Osteoblast (primary cell): ENCODE measurements around the gene WDR46. TPM values are rescaled to one million over a fixed set of nuclear protein-coding genes. Genes with fewer than 3 reads are reported as not detected.
A peak's percentile ranks its signal among the peaks of the same experiment; 100 is the strongest.

Source experiments
- DNase-seq: peaks from one replicate; pipeline ENCODE4 v3.0.0; 2011; ENCODE audit warnings: low spot score, mixed read lengths; ENCODE audit not compliant: insufficient read length; ENCODE audit errors: missing footprints
- H2AFZ ChIP-seq: 2 replicates; pipeline ENCODE4 v1.6.0; 2011; ENCODE audit warnings: mild to moderate bottlenecking, low read length
- H3K27ac ChIP-seq: 2 replicates; pipeline ENCODE4 v1.5.1; 2011; ENCODE audit warnings: mild to moderate bottlenecking, low read depth, low read length, moderate library complexity
- H3K27me3 ChIP-seq: 2 replicates; pipeline ENCODE4 v1.6.0; 2012; ENCODE audit warnings: mild to moderate bottlenecking, control low read depth, inconsistent platforms, low read length, moderate library complexity; ENCODE audit not compliant: insufficient read depth
- H3K36me3 ChIP-seq: 2 replicates; pipeline ENCODE4 v1.5.1; 2011; ENCODE audit warnings: mild to moderate bottlenecking, low read length, control low read depth, moderate library complexity; ENCODE audit not compliant: insufficient read depth
- H3K4me1 ChIP-seq: 2 replicates; pipeline ENCODE4 v1.5.1; 2011; ENCODE audit warnings: mild to moderate bottlenecking, low read length, control low read depth, moderate library complexity; ENCODE audit not compliant: insufficient read depth
- H3K4me2 ChIP-seq: 2 replicates; pipeline ENCODE4 v1.6.0; 2011; ENCODE audit warnings: mild to moderate bottlenecking, low read length; ENCODE audit not compliant: insufficient read depth
- H3K4me3 ChIP-seq: fragments of 200-600 bp; sonication (generic); 3 replicates; pipeline ENCODE4 v1.5.1; 2012; ENCODE audit warnings: mild to moderate bottlenecking, low read length, inconsistent platforms; ENCODE audit not compliant: insufficient read depth
- H3K79me2 ChIP-seq: 2 replicates; pipeline ENCODE4 v1.6.0; 2012; ENCODE audit warnings: mild to moderate bottlenecking, low read length, control low read depth, inconsistent platforms; ENCODE audit not compliant: insufficient read depth
- H3K9me3 ChIP-seq: 2 replicates; pipeline ENCODE4 v1.5.1; 2011; ENCODE audit warnings: low read depth, low read length, control low read depth
- H4K20me1 ChIP-seq: 2 replicates; pipeline ENCODE4 v1.6.0; 2012; ENCODE audit warnings: mild to moderate bottlenecking, low read length, control low read depth; ENCODE audit not compliant: insufficient read depth
- total RNA-seq: library from RNA; depleted of rRNA; stranded (reverse); fragments of >200 nt; gene quantifications from 2 replicates; pipeline ENCODE4 v1.2.3, GENCODE V29; 2012
- TF ChIP-seq, protein P1 (sequence below): IDR thresholded peaks from 2 replicates; pipeline ENCODE4 v1.5.1; 2011; ENCODE audit warnings: mild to moderate bottlenecking, low read depth, low read length, moderate library complexity; ENCODE audit errors: extremely low read depth

The WDR46 gene
- total RNA-seq, 1 donor = 86.9 TPM

DNA sequence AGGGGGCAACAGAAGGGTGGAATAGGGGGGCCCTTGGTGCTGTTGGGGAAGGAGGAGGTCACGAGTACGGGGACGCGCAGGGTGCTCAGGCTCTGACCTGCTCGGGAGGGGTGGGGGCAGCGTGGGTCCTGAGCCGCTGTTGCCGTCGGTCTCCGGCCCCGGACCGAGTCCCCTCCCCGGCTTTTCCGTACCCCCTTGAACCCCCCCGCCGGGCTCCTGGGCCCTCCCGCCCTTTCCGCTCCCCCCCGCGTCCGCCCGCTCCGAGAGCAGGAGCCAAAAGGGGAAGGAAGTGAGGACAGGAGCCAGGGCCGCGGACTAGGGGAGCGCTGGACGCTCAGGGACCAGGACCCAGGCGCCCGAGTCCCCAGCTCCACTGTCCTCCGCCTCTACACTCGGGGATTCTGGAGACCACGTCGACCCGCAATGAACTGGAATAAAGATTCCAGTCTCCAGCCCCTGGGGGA is 9.8 kb upstream of the WDR46 start, which contains the start of gene RGL2:
RGL2 (minus strand) TSS at position 170 of the 464 bp plus-strand sequence. CDS start 332 bp downstream, outside the sequence.
- Histone ChIP-seq H3K27me3 (no peaks in the 10 kb centered on the region), H3K27ac (peak within 1 kb of the TSS; percentile 91), H3K4me1 (no peaks in the 10 kb centered on the region), H3K79me2 (peaks cover 21% of the 10 kb centered on the region), H3K4me3 (peak within 1 kb of the TSS; percentile 84), H2AFZ (peak within 1 kb of the TSS; percentile 80), H3K9me3 (no peaks in the 10 kb centered on the region), H3K36me3 (peaks cover 22% of the 10 kb centered on the region), H4K20me1 (peaks cover 3% of the 10 kb centered on the region), H3K4me2 (peak within 1 kb of the TSS; percentile 85)
- TF ChIP-seq, protein P1, sequence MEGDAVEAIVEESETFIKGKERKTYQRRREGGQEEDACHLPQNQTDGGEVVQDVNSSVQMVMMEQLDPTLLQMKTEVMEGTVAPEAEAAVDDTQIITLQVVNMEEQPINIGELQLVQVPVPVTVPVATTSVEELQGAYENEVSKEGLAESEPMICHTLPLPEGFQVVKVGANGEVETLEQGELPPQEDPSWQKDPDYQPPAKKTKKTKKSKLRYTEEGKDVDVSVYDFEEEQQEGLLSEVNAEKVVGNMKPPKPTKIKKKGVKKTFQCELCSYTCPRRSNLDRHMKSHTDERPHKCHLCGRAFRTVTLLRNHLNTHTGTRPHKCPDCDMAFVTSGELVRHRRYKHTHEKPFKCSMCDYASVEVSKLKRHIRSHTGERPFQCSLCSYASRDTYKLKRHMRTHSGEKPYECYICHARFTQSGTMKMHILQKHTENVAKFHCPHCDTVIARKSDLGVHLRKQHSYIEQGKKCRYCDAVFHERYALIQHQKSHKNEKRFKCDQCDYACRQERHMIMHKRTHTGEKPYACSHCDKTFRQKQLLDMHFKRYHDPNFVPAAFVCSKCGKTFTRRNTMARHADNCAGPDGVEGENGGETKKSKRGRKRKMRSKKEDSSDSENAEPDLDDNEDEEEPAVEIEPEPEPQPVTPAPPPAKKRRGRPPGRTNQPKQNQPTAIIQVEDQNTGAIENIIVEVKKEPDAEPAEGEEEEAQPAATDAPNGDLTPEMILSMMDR = no peak
- DNase-seq = peak; percentile 95

DNA sequence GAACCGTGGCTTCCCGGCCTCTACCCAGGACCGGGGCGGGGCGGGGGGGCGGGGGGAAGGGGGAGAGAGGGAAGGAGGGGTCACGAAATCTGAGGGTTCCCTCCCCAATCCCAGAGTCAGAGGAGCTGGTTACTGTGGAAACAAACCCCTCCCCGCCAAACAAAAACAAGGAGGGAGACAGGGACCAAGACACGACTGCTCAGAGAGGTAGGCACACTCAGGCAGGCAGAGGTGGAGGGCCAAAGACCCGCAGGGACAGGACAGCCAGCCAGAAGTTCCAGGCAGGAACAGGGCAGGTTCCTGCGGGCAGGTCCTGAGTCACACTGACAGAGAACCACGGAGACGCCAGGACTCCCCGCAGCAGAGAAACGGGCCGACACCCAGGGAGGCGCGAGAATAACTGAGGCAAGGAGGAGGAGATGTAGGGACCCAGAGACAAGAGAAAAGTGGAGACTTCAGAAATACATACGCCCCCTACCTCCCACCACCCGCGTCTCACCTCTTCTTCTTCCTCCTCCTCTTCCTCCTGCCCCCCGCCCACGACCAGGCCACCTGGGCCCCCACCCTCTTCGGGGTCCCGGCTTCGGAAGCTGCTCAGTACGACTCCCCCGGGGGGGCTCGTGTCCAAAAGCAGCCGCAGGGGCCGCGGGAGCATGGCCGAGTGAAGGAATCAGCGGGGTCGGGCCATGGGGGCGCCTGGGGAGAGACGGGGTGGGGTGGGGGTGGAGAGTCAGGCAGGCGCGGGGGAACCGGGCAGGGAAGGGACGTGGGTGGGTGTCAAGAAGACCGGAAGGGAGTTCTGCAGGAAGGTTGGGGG is 9.1 kb upstream of the WDR46 start:
- Histone ChIP-seq H3K27ac (peak overlapping the region; percentile 91), H3K4me2 (peak overlapping the region; percentile 85), H3K4me3 (peak overlapping the region; percentile 84), H3K27me3 (no peaks in the 10 kb centered on the region), H2AFZ (no peak overlapping the region), H3K4me1 (no peaks in the 10 kb centered on the region), H3K9me3 (no peaks in the 10 kb centered on the region), H4K20me1 (peaks cover 3% of the 10 kb centered on the region), H3K36me3 (peaks cover 26% of the 10 kb centered on the region), H3K79me2 (peaks cover 18% of the 10 kb centered on the region)
- TF ChIP-seq, protein P1 = no peak
- DNase-seq = peak; percentile 96

DNA sequence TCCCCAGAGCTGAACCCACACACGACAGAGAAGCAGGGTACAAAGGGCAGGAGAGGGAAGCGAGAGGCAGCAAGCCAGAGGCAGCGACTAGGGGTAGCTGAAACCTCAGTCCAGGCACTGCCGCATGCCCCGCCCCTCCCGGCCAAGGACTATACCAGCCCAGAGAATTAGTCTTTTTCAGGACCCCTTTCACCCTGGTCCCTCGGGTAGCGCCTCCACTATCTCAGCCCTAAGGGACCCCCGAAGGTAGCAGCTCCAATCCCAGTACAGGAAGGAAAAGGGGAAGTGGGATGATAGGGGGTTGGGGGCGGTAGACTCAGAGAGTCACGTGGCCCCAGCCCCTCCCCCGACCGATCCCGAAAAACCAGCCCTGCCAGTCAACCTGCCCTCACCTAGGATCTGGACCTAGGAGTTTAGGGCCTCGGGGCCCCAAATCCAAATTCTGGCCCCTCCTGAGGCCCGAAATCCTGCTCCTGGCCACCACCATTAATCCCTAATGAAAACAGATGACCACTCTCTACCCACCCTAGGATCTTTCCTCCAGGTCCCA is 8.4 kb upstream of the WDR46 start:
- TF ChIP-seq, protein P1 = no peak
- H3K4me2 ChIP-seq = peak overlapping the region; percentile 85
- H3K4me3 ChIP-seq = peak overlapping the region; percentile 84
- peaks cover 3% of the 10 kb centered on the region for H4K20me1 ChIP-seq
- no peaks in the 10 kb centered on the region for H3K9me3 ChIP-seq
- peak overlapping the region; percentile 48 for H3K27ac ChIP-seq
- no peaks in the 10 kb centered on the region for H3K4me1 ChIP-seq
- H3K27me3 ChIP-seq = no peaks in the 10 kb centered on the region
- peaks cover 16% of the 10 kb centered on the region for H3K79me2 ChIP-seq
- DNase-seq = peak; percentile 81
- peak overlapping the region; percentile 62 for H2AFZ ChIP-seq
- peaks cover 24% of the 10 kb centered on the region for H3K36me3 ChIP-seq
